Stimulated activated CD4-positive, alpha-beta T cell treated with anti-CD3 and anti-CD28 coated beads, Interleukin-15, amount 100 ng/mL, for 1 hour (primary cell): ENCODE measurements around the gene PPP1R8.

Experiments
- DNase-seq, 2 donors: peaks; one replicate each; pipeline ENCODE4 v3.0.0-alpha.2; 2020; ENCODE audit warnings: low read depth in 1 of 2, low spot score in 1 of 2

Gene PPP1R8

GRCh38 chr1:27889506-27889905, 58.9 kb downstream of the PPP1R8 start:
- no peak for DNase-seq

- DNase-seq, result no peak
Observed at GRCh38 chr1:27891196-27891889, 60.8 kb downstream of the PPP1R8 start.

- DNase-seq, result no peak
Observed at GRCh38 chr1:27894521-27894920, 63.9 kb downstream of the PPP1R8 start.
